Sciatic nerve (tissue), 2 donors: Measurements from ENCODE around the gene SESTD1. TPM values are rescaled to one million over a fixed set of nuclear protein-coding genes. Genes with fewer than 3 reads are reported as not detected.

Experiments used
- ATAC-seq: fragments of 200-7000 bp; cut with Tn5 transposase; one replicate; pipeline ENCODE4 v1.9.1; 2020; ENCODE audit warnings: mild to moderate bottlenecking, moderate library complexity
- DNase-seq: peaks from one replicate; pipeline ENCODE4 v3.0.0-alpha.2; 2020; ENCODE audit warnings: low spot score
- intact Hi-C: fragments of 100-400 bp; cut with DNase I; formaldehyde crosslinking; loops from one replicate; pipeline ENCODE4 v1.14.2; 2022
- total RNA-seq: library from RNA; stranded (reverse); fragmentation: NEBNext Ultra II Directional; extraction: Animal tissue kit (Norgen Biotek cat#: 25700); gene quantifications from one replicate; pipeline ENCODE4 v1.2.1, GENCODE V29; 2021
- donor health status: DM: no; HTN: no; CAD: no.
- donor health status: DM: no; HTN: no; CAD: no.

The SESTD1 gene, protein sequence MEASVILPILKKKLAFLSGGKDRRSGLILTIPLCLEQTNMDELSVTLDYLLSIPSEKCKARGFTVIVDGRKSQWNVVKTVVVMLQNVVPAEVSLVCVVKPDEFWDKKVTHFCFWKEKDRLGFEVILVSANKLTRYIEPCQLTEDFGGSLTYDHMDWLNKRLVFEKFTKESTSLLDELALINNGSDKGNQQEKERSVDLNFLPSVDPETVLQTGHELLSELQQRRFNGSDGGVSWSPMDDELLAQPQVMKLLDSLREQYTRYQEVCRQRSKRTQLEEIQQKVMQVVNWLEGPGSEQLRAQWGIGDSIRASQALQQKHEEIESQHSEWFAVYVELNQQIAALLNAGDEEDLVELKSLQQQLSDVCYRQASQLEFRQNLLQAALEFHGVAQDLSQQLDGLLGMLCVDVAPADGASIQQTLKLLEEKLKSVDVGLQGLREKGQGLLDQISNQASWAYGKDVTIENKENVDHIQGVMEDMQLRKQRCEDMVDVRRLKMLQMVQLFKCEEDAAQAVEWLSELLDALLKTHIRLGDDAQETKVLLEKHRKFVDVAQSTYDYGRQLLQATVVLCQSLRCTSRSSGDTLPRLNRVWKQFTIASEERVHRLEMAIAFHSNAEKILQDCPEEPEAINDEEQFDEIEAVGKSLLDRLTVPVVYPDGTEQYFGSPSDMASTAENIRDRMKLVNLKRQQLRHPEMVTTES
- 139 TPM for total RNA-seq

DNA sequence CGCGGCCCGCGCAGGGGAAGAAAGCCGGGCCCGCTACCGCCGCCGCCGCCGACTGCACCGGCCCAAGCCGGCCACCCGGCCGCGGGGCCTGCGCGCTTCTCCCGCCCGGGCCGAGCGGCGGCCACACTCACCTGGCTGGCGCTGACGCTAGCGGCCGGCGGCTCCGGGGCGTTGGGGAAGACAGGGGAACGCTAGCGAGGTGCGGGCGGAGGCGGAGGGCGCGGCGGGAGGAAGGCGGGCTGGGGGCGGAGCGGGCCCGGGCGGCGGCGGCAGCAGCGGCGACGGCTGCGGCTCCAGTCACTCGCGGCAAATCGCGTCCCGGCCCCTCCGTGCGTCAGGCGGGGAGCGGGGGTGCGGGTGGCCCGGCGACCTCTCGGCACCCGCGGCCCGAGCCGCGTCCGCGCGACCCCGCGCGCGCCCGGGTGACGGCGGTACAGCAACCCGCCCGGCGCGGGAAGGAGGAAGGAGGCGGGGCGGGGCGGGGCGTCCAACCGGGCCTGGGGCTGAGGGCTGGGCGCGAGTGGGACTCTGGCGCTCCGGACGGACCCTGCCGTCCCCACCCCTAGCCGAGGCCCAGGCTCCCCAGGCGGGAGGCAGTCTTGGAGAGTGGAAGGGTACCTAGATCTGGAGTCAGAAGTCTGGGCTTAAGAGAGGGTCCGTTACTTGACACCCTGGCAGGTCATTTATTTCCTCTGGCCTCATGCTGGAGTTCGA lies at the start of gene SESTD1:
Gene SESTD1, minus strand, starts transcription at position 465 of the 714 bp plus-strand sequence. CDS start 72,991 bp downstream, outside the sequence.
- intact Hi-C loops: no loop called here
- ATAC-seq: peak; percentile 92
- DNase-seq: peak; percentile 88

DNA sequence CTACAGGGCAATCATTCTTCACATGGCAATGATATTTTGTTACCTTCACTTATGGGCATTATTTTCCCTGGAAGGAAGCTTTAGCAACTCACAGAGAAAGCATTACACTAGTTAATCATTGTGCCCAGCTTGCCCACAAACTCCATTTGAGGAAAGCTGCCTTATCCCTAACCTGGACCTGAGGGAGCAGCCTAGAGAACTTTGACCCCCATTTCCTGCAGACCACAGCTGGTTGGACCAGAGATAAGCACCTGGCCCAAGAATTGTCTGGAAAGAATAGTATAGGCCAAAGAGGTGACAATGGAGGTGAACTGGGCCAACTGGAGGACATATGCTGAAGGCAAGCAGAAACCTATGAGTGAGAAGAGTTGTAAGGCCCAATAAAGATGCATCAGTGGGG lies 48.4 kb upstream of the SESTD1 start:
- intact Hi-C loops: no loop called here
- ATAC-seq (no peak), DNase-seq (no peak)

DNA sequence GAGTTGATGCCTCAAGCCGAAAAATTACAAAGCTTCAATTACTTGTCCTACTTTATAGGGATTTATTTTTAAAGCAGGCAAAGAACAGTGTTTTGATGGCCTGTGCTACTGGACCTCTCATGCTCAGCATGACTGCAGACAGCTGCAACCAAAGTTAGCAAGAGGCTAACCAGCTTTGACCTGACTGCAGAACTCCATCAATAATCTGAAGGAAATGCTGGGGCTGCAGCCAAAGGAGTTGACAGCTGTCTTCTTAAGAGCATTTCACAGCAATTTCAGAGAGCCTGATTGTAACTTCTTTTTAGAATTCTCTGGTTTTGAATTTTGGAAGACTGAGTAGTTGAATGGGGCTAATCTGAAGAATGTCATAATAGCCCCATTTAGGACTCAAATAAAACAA lies 46.5 kb upstream of the SESTD1 start:
- ATAC-seq (peak; percentile 81), DNase-seq (no peak)
- intact Hi-C loops: no loop called here

DNA sequence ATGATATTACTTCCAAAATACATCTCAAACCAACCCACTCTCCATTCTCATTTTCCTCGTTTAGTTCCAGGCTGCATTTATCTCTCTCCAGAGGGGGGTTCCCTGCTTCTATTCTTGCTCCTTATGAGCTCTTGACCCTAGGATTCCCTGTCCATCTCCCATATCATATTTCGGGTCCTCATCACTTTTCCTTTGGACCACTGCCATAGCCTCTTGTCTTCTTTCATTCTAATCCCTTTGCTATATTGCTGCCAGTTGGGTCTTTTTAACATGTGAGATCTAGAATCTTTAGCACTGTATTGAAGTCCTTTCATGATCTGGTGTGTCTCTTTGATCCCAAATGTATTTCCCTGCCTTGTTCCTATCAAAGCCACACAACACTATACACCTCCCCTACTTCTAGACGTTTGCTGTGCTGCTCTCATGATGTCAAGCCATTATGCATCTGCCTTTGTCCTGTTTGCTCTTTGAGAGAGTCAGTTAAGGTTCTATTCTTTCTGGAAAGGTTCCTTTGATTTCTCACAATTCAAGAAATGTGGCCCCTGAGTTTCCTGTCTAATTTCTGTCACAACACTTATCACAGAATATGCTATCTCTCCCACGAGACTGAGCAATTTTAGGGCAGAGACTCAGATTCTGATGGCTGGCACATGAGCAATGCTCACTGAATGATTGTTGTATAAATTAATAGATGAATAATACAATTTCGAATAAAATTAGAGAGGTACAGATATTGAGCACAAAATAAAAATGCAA lies 43.2 kb upstream of the SESTD1 start:
- DNase-seq (no peak), ATAC-seq (no peak)
- intact Hi-C loops: no loop called here

DNA sequence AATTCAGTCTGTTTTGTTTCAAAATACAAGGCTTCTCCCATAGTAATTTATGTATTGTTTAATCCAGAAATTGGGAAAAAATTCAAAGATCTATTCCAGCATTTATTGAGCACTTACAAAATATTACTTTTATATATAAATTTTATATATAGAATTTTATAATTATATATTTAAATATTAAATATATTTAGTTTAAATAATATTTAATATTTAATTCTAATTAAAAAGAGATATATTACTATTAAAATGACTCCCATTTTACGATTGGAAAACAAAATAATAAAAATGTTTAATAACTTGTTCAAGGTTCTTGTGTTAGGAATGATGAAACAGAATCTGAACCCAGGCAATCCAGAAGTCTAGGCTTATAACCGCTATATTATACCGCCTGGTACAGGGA lies 40.5 kb upstream of the SESTD1 start:
- no peak for ATAC-seq
- no peak for DNase-seq
- intact Hi-C loops: no loop called here

DNA sequence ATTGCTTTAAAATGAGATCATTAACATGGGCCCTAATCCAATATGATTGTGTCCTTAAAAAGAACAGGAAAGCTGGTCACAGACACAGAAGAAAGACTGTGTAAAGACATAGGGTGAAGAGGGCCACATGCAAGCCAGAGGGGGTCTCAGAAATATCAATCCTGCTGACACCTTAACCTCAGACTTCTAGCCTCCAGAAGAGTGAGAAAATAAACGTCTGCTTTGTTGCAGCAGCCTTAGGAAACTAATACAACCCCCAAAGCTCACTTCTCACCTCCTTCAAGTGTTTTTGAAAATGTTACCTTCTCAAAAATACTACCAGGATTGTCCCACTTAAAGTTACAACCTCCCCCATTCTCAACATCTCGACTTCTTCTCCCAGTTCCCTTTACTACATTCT lies 39.8 kb upstream of the SESTD1 start:
- intact Hi-C loops: no loop called here
- no peak for DNase-seq
- ATAC-seq: no peak

DNA sequence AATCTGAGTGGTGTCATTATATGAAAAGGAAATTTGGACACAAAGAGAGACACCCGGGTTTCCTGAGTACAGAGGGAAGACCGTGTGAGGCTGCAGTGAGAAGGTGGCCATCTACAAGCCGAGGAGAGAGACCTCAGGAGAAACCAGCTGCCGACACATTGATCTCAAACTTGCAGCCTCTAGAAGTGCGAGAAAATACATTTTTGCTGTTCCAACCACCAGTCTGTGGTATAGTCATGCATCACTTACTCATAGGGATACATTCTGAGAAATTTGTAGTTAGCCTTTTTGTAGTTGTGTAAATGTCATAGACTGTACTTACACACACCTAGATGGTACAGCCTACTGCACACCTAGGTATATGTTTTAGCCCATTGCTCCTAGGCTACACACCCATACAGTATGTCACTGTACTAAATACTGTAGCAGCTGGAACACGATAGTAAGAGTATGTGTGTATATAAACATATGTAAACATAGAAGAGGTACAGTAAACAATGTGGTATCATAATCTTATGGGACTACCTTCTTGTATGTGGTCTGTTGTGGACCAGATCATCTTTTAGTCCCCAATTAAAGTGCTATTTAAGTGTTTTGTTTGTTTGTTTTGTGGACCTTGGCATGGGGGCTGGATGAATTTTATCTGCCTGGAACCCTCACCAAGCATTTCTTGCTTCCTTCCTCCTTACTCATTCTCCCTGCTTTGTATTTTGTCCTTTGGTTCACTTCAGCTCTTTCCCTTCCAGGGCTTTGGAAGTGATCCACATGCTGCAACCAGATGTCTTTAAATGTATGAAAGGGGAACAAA lies 38.3 kb upstream of the SESTD1 start:
- intact Hi-C loops: no loop called here
- no peak for ATAC-seq
- DNase-seq: no peak

DNA sequence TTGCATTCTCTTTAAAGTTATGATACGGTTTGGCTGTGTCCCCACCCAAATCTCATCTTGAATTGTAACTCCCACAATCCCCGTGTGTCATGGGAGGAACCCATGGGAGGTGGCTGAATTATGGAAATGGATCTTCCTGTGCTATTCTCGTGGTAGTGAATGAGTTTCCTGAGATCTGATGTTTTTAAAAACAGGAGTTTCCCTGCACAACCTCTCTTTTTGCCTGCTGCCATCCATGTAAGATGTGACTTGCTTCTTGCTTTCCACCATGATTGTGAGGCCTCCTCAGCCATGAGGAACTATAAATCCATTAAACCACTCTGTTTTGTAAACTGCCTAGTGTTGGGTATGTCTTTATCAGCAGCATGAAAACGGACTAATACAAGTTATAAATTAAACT lies 37.5 kb upstream of the SESTD1 start:
- DNase-seq (no peak), ATAC-seq (no peak)
- intact Hi-C loops: no loop called here

DNA sequence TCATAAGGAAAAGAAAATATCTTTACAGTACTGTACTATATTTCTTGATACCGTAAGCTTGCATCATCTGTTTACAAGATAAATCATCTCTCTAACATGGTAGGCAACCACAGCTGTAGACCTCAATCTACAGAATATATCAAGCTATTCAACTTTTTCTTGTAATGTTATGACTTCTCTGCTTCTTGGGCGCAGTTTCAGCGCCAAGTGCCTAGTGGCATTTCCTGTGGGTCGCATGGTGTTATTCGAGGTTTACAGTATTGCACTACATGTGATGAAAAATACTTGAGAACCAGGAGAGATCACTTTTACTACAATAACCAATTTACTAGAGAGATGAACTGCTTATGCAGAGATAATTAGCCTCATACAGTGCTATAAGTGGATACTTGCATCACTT lies 34.0 kb upstream of the SESTD1 start:
- intact Hi-C loops: no loop called here
- no peak for ATAC-seq
- no peak for DNase-seq

DNA sequence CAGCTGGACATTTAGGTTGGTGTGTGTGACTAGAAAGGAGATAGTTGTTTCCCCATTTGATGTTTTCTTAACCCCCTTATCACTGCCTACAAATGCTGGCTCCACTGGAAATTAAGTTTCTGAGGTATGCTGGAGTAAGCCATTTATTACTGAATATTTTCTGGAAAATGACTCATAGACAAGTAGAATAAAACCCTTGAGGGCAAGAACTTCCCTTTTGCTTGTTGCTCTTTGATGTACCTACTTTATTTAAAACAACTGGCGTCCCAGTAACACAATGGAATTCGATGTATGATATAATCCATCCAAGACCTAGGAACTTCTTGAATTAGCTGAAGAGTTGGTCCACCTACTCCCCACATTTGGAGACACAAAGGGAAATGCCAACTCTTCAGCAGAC lies 33.3 kb upstream of the SESTD1 start:
- DNase-seq (no peak), ATAC-seq (no peak)
- intact Hi-C loops: no loop called here

DNA sequence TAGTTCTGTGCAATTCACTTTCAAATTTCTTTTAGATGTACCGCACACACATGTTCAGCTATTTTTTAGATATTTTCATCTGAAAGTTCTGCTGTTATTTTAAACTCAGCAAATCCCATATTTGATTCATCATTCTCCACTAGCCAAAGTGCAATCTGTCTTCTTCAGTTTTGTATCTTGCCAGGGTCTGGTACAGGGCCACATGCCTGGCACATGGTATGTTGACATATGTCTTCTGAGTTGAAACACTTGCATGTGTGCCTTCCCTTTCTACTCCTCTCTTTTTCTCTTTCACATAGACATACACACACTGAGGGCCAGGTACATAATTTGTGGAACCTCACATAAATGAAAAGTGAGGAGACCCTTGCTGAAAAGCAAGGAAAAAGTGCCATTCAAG lies 25.7 kb upstream of the SESTD1 start:
- intact Hi-C loops: no loop called here
- ATAC-seq (no peak), DNase-seq (no peak)

DNA sequence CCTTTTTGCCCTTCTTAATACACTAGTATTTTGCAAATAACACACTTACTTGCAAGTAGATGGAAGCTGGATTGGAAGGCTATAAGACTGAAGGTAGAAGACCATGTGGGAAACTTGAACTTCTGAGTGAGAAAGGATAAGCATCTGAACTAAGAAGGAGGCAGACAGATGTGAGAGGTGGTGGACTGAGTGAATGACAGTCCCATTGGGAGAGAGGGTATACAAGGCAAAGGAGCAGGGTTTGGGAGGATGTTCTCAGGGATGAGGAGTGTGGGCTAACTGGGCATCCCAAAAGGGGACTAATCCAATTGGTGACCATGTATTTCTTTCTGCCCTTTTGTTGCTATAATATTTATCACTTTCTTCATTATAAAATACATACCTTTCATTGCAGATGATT lies 20.4 kb upstream of the SESTD1 start:
- DNase-seq: no peak
- intact Hi-C loops: no loop called here
- ATAC-seq: no peak

DNA sequence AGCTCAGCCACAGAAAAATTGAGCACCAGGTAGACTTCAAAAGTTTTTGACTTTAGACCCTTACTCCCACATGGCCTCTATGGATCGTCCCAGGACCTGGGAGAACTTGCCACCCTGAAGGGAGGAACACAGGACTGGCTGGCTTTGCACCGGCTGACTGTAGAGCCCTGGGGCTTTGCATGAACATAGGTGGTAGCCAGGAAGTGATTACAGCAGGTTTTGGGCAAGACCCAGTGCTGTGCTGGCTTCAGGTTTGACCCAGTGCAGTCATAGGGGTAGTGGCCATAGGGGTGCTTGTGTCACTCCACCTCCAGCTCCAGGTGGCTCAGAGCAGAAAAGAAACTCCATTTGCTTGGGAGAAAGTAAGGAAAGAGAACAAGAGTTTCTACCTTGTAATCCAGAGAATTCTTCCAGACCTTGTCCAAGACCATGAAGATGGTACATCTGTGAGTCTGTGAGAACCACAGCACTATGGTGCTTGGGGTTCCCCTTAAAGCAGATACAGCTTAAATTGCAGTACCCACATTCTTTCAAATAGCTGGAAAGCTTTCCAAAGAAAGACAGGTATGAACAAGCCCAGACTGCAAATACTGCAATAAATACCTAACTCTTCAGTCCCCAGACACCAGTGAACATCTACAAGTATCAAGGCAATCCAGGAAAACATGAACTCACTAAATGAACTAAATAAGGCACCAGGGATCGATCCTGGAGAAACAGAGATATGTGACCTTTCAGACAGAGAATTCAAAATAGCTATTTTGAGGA lies 13.0 kb upstream of the SESTD1 start:
- no peak for ATAC-seq
- intact Hi-C loops: no loop called here

DNA sequence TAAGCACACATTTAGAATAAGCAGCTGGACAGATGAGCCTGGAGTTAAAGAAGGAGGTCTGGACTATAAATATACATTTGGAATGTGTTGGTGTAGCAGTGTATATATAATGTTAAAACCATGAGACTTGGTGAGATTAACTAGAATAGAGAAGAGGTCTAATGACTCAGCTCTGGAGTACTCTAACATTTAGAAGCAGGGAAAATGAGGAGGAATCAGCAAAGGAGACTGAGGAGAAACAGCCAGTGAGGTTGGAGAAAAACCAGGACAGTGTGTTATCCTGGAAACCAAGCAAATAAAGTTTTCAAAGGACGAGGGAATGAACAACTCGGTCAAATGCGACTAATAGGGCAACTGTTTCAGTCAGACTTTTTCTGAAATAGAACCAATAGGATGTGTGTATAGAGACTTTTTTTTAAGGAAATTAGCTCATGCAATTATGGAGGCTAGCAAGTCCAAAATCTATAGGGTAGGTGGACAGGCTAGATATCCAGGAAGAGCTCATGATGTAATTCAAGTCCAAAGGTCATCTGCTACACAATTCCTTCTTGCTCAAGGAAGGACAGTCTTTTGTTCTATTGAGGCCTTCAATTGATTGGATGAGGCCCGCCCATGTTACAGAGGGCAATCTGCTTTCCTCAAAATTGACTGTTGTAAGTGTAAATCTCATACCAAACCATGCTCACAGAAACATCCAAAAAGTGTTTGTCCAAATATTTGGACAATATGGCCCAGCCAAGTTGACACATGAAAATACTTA lies 10.8 kb upstream of the SESTD1 start:
- DNase-seq (no peak), ATAC-seq (no peak)
- intact Hi-C loops: no loop called here

More for the DNA sequence above, 13.0 kb upstream of the SESTD1 start:
- DNase-seq: no peak

DNA sequence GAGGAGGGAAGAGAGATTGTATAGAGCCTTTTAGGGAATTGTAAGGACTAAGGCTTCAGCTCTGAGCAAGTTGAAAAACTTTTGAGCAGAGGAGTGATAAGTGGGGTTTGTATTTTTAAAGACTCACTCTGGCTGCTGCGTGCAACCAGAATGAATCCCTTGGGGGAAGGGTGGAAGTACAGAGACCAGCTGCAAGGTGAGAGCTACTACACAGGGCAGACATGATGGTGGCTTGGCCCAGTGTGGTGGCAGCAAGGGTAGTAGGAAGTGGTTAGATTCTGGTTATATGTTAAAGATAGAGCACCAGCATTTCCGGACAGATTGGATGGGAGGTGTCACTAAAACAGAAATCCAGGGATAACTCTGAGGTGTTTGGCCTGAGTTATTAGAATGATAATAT lies 10.1 kb upstream of the SESTD1 start:
- intact Hi-C loops: no loop called here
- no peak for DNase-seq
- ATAC-seq: peak; percentile 9

DNA sequence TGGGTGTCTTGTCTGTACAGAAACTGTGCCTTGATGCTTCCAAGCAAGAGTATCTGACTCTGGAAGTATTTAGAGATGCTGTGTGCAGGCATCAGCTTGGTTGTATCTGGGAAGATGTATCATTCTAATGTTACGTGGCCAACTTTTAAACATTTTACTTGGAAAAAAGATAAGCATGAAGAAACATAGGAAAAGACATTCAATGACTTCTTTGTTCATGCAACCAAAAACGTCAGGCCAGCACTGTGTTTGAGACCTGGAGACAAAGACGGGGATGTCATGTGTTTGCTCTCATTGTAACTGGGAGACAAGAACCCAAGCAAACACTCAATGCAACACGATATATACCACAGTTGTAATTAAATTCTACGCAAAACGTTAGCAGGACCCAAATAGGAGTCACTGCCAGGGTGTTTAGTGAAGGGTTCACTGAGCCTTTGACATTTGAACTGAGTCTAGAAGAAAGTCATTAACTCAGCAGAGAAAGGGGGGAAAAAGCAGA lies 8.9 kb upstream of the SESTD1 start:
- ATAC-seq (peak; percentile 57), DNase-seq (no peak)
- intact Hi-C loops: no loop called here
